A204.1 (cell line): Measurements from ENCODE around the gene MYL1.

Source experiments
- FAIRE-seq: peaks from 2 replicates; lab custom pipeline; 2012; peaks lifted over from hg19 to GRCh38; lab: Jason Lieb, UNC

Gene MYL1

DNA sequence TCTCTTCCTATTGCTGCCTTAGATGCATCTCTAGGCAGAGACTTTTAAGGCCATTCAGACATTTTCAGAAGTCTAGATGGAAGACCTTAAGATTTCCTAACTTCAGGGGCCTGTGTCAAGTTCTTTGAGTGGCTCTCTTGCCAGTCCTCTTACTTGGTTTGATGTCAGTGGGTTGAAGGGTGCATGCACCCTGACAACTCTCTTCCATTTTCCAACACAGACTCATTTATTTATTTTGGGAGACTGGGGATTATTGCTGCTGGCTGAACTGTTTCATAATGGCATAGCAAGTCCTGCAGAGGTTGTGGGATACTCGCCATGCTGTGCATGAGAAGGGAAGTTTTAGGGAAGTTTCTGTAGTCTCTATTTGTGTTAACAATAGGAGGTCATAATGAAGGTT lies 50.7 kb downstream of the MYL1 start:
- no peak for FAIRE-seq

DNA sequence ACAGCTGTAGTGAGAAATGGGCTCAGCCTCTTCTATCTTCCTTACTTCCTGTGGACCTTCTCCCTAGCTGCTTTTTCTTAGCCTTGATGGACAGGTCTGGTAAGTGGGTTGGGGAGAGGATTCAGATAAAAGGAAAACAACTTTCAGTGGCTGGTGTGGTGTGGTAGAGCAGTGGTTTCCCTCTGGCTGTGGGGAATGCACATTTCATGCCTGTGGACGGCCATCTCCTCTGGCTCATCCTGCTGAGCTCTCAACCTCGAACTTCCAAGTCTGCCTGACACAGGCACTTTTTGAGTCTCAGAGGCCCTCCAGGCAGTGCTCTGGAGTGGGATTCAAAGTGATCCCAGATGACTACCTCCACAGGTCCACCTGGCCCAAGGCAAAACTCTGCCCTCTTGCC lies 51.1 kb downstream of the MYL1 start:
- FAIRE-seq = no peak

GRCh38 chr2:210262036-210262435 lies 52.9 kb downstream of the MYL1 start:
- FAIRE-seq = no peak

DNA sequence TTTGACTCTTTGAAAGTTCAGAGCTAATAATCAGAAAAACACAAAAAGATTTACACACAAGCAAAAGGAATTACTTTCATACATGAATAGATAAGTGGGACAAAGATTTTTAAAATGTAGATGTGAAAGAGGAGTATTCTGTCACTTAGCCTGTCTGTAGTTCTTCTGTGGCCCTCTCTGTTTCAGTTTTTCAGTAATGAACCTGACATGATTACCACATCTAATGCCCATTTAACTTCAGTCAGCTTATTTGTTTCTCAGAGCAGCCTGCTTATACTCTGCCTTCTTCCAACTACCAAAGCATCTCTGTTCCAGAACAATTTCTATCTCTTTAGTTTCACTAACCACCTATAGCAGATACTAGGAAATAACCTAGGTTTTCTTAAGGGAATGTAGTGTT lies 55.3 kb downstream of the MYL1 start:
- no peak for FAIRE-seq

- no peak for FAIRE-seq
Measured at GRCh38 chr2:210252699-210253606, 62.0 kb downstream of the MYL1 start.

- no peak for FAIRE-seq
Measured at GRCh38 chr2:210250622-210251021, 64.4 kb downstream of the MYL1 start.
